ENCODE measurements around the gene ACAD11. TPM values are rescaled to one million over a fixed set of nuclear protein-coding genes. Genes with fewer than 3 reads are reported as not detected.

ACAD11 gene
- total RNA-seq, 1 experiment from 2014 or later = 15.6 TPM

DNA sequence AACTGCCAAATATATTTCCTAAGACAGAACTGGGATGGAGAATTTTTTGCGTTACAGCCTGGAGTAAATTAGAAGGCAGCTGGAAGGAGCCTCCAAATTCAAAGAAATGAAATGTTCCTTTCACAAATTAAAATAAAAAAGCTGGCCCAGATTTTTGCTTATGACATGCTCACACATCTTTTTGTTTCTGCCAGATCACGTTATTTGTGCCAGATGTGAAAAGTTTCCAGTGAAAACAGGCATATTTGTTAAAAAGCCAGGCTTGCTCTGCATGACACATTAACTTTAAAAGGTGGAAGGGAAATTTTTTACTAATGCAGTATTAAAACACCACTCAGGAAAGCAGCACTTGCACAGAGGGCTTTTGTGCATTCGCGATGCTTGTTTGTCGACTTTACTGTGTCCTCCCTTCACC lies 85.8 kb downstream of the ACAD11 start:
- no CpG with 5 or more reads among the region's 5 CpGs for WGBS (ENCODE audit: extremely low coverage, insufficient read length, low lambda C conversion rate)

More for the DNA sequence above, 85.8 kb downstream of the ACAD11 start:
- Mint-ChIP-seq H3K27me3 (ENCODE audit: low read depth) (no peaks in the 10 kb centered on the region), H3K27ac (no peak overlapping the region), H3K4me3 (no peak overlapping the region), H3K36me3 (ENCODE audit: insufficient read depth in 1 of 3, low read depth in 3 of 3) (peaks cover 6 to 17% (median 13%) of the 10 kb centered on the region in 3 experiments; a peak in 6 of 7 replicates), H3K4me1 (no peaks in the 10 kb centered on the region), H3K9me3 (peaks cover 0 to 4% of the 10 kb centered on the region in 2 experiments; a peak in 3 of 5 replicates)
- H3K79me1 ChIP-seq (ENCODE audit: insufficient read depth, low read depth, low read length, poor library complexity, severe bottlenecking) = no peaks in the 10 kb centered on the region
- no peak overlapping the region for H2BK20ac ChIP-seq (ENCODE audit: low read depth, low read length, poor library complexity, severe bottlenecking)
- no peak overlapping the region for H4K5ac ChIP-seq (ENCODE audit: insufficient read length, low read depth, low read length)
- H2BK12ac ChIP-seq (ENCODE audit: insufficient read length, low read depth, low read length) = no peak overlapping the region
- no peak overlapping the region for H2BK120ac ChIP-seq (ENCODE audit: low read depth, low read length, poor library complexity, severe bottlenecking)
- no peaks in the 10 kb centered on the region for H3K4me1 ChIP-seq (ENCODE audit: insufficient read depth, low read length)
- H3K79me2 ChIP-seq (ENCODE audit: insufficient read depth, low read length) = no peaks in the 10 kb centered on the region
- no peak overlapping the region for H2AFZ ChIP-seq (ENCODE audit: low read length)
- H3K9ac ChIP-seq (ENCODE audit: extremely low read depth, insufficient read length, low read length) = no peak overlapping the region
- no peak overlapping the region for H2AK5ac ChIP-seq (ENCODE audit: insufficient read length, low read length)
- no peak overlapping the region for H3K56ac ChIP-seq (ENCODE audit: insufficient read length, low read depth, low read length)
- H3K27ac ChIP-seq (ENCODE audit: insufficient read length, low read depth, low read length) = no peak overlapping the region
- H4K20me1 ChIP-seq (ENCODE audit: control insufficient read depth, insufficient read depth, insufficient read length) = no peaks in the 10 kb centered on the region
- H4K8ac ChIP-seq (replicated peaks; ENCODE audit: insufficient read length, low read depth, low read length) = no peak overlapping the region
- no peak overlapping the region for H3T11ph ChIP-seq (ENCODE audit: low read length)
- H3K14ac ChIP-seq (ENCODE audit: insufficient read depth, low read length) = no peak overlapping the region
- H3K18ac ChIP-seq (ENCODE audit: insufficient read length, low read depth, low read length) = no peak overlapping the region
- H3K27me3 ChIP-seq (ENCODE audit: insufficient read depth, low read length) = no peaks in the 10 kb centered on the region
- no peak overlapping the region for H3K4ac ChIP-seq (ENCODE audit: low read depth, low read length)
- H3K4me2 ChIP-seq (ENCODE audit: insufficient read depth, insufficient read length, low read length) = no peak overlapping the region
- no peak for DNase-seq
- no peaks in the 10 kb centered on the region for H3K23me2 ChIP-seq (ENCODE audit: insufficient read length, low read depth, low read length, poor library complexity, severe bottlenecking)
- no peak overlapping the region for H2BK5ac ChIP-seq (ENCODE audit: insufficient read length, low read length)
- TF ChIP-seq CTCF (conservative IDR thresholded peaks at IDR 0.05) = no peak
- no peak overlapping the region for H2BK15ac ChIP-seq (ENCODE audit: low read depth, low read length)
- no peak overlapping the region for H4K91ac ChIP-seq (ENCODE audit: insufficient read length, low read depth, low read length)
- no peak overlapping the region for H3K23ac ChIP-seq (ENCODE audit: insufficient read length, low read depth, low read length)
- no peaks in the 10 kb centered on the region for H3K9me3 ChIP-seq (ENCODE audit: control insufficient read depth, low read depth, low read length)
